ENCODE data around the gene LGSN.
"Not testable (repeated sequence)": the region's sequence is repeated elsewhere in the genome, so short reads cannot be mapped to it uniquely, and the experiment has no call there.

Gene LGSN

GRCh38 chr6:63230027-63230426 is 89.8 kb downstream of the LGSN start:
- not testable (repeated sequence) for DNase-seq

GRCh38 chr6:63227928-63228894 is 91.6 kb downstream of the LGSN start:
- DNase-seq = not testable (repeated sequence)

GRCh38 chr6:63225987-63226386 is 93.8 kb downstream of the LGSN start:
- not testable (repeated sequence) for DNase-seq

All from CD4-positive, alpha-beta T cell treated with Interleukin-1 beta for 1 hour (primary cell).